DMS53 treated with DMSO at 0.1 percent for 48 hours (cell line): ENCODE results near the gene GPR157.

ENCODE experiments used
- DNase-seq: peaks from one replicate; lab custom pipeline; 2025; ENCODE audit not compliant: unreplicated experiment; lab: John Stamatoyannopoulos, UW

Gene GPR157

GRCh38 chr1:9065213-9065751, 63.6 kb downstream of the GPR157 start:
- DNase-seq, result no peak

- DNase-seq, result no peak
Observed at GRCh38 chr1:9062846-9063245, 66.1 kb downstream of the GPR157 start.

GRCh38 chr1:9062021-9062471, 66.9 kb downstream of the GPR157 start:
- DNase-seq, result no peak

GRCh38 chr1:9061252-9061960, 67.5 kb downstream of the GPR157 start:
- DNase-seq, result no peak

GRCh38 chr1:9059891-9060744, 68.8 kb downstream of the GPR157 start:
- DNase-seq, result no peak

GRCh38 chr1:9058465-9058864, 70.4 kb downstream of the GPR157 start:
- no peak for DNase-seq

- no peak for DNase-seq
Observed at GRCh38 chr1:9057851-9058250, 71.1 kb downstream of the GPR157 start.

- DNase-seq, result no peak
Observed at GRCh38 chr1:9052272-9053049, 76.4 kb downstream of the GPR157 start.

GRCh38 chr1:9051379-9051778, 77.5 kb downstream of the GPR157 start:
- no peak for DNase-seq

GRCh38 chr1:9050803-9051202, 78.1 kb downstream of the GPR157 start:
- DNase-seq, result no peak
